NCI-H2171 treated with DMSO at 0.1 percent for 48 hours (cell line): ENCODE results near the gene RASA4B.

Source experiments
- DNase-seq: peaks from one replicate; lab custom pipeline; 2025; lab: John Stamatoyannopoulos, UW

RASA4B gene

GRCh38 chr7:102453319-102453718 is 64.3 kb downstream of the RASA4B start:
- no peak for DNase-seq

GRCh38 chr7:102452451-102452850 is 65.1 kb downstream of the RASA4B start:
- no peak for DNase-seq

DNA sequence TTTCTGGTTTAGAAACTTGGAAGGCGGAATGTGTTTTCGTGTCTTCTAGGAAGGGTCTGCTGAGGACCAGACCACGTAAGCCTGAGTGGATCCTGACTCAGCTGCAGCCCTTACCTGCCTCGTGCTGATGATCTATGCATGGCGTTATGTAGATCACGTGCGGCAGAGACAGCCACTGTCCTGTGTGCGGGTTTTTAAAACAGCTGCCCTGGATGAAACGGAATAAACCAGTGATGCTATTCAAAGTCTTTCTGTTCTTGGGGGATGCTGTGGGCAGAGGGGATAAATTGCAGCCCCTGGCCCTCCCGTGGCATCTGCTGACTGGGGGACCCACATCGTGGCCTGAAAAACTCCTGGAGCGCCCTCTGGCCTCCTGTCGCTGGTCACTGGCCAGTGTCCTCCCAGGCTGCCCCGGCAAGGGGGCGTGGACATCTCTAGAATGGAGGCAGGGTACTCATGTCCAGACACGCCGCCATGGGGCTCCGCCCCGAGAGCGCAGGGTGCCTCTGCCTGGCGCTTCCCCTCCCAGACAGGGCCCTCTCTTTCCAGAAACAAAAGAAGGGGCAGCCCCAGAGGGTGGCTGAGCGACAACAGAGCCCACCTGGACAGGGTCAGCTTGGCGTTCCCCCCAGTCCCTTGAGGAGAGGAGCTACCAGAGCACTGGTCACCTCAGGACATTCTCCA is 66.1 kb downstream of the RASA4B start:
- DNase-seq, result peak; percentile 59

- peak; percentile 6 for DNase-seq
Measured at GRCh38 chr7:102450242-102450641, 67.3 kb downstream of the RASA4B start.

DNA sequence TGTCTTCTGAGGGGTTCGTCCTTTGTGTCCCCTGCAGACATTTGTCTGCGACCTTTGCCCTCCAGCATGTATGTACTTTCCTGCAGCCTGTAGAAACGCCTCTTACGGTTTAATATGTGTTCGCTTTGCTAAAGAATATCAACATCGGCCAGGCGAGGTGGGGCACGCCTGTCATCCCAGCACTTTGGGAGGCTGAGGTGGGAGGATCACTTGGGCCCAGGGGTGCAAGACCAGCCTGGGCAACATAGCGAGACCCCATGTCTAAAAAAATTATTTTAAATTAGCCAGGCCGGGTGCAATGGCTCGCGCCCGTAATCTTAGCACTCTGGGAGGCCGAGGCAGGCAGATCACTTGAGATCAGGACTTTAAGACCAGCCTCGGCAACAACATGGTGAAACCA is 68.4 kb downstream of the RASA4B start:
- no peak for DNase-seq

DNA sequence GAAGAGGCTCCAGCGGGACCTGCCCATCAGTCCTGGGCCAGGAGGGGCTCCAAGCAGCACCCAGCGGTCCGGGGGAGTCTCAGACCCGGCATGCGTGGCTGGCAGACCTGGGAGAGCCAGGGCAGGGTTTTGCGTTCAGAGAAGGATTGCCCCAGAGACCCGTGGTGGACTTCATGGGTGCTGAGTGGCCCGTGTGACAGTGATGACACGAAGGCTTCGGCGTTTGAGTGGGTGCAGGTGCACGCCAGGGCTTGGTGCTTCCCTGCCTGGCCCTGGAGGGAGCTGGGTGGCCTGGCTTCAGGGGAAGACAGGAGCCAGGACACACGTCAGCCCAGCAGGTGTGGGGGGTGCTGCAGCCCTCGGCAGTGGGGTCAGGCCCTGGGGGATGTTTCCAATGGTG is 70.3 kb downstream of the RASA4B start:
- no peak for DNase-seq

- no peak for DNase-seq
Measured at GRCh38 chr7:102446387-102447156, 71.0 kb downstream of the RASA4B start.

- no peak for DNase-seq
Measured at GRCh38 chr7:102445674-102446071, 71.9 kb downstream of the RASA4B start.

DNA sequence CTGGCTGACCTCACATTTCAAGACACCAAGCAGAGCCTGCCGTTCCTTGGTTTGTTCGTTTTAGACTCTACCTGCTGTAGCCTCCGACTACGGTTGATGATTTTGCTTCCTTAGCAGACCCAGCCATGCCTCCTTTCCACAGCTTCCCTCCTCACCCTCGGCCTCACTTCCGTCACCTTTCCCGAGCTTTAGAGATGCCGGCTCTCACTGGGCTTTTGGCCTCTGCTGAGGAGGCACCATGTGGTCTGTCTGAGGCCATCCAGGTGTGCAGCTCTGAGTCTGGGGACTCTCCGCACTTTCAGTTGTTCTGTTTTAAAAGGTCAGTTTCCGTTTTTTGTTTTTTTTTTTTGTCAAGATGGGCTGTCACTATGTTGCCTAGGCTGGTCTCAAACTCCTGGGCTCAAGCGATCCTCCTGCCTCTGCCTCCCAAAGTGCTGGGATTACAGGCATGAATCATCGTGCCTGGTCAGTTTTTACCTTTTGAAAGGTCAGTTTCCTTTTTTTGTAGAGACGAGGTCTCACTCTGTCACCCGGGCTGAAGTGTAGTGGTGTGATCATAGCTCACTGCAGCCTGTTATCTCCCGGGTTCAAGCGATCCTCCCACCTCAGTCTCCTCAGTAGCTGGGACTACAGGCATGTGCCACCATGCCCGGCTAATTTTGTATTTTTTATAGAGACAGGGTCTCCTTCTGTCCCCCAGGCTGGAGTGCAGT is 72.5 kb downstream of the RASA4B start:
- DNase-seq, result no peak

GRCh38 chr7:102439963-102440795 is 77.4 kb downstream of the RASA4B start:
- no peak for DNase-seq

GRCh38 chr7:102436118-102436517 is 81.5 kb downstream of the RASA4B start:
- DNase-seq, result no peak

DNA sequence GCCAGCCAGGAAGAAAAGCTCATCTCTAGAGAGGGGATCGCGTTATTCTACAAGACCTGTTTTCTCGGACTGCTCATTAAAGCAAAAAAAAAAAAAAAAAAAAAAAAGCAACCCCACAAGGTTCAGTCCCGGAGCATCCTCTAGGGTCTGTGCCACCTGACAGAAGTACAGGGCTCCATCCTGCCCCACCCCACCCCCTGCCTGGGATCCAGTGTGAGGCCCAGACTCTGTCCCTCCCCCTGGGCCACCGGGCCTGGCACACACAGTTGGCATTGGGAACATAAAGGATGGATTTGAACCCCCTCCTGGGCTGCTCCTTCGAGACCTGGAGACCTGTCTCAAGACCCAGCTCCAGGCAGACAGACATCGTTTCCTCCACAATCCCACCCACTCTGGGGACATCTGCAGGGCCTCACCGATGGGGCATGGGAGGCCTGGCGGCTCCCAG is 83.5 kb downstream of the RASA4B start:
- DNase-seq, result peak; percentile 35

DNA sequence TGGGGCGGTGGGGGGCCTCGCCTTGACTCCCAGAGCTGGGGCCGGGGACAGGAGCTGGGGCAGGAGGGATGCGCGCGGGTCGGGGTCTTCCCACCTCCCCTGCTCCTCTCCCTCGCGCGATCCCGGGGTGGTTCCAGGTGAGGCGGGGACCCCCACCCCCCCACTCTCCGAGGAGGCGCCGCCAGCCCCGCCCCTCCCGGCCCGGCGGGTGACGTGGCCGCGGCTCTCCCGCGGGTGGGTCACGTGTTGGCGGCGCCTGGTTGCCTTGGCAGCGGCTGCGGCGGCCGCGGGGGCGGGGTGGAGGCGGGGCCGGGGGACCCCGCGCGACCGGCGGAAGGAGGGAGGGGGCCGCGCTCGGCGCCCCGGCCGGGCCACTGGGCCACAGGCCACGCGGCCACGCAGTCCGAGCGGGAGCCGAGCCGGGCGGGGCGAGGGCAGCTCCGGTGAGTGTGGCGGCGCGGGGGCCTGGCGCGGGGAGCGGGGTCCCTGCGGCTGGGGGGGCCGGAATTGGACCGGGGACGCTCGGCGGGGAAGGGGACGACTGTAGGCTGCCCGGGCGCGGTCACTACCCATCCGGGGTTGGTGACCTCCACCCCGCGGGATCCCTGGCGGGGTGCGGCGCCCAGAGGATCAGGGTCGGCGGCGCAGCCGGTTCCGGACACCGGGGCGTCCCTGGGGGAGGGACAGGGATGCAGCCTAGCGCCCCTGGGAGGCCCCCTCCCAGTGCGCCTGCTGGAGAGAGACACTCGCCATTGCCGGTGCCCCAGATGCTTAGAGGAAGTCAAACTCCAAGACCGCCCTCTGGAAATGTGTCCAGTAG is 84.1 kb downstream of the RASA4B start, which contains the start of gene ORAI2:
TSS of gene ORAI2 (plus strand) at position 357 of the 820 bp plus-strand sequence. CDS start 5,382 bp downstream, outside the sequence.
- peak; percentile 44 for DNase-seq
